Measurements from ENCODE around the gene KLRC2.
"Not testable (repeated sequence)": the region's sequence is repeated elsewhere in the genome, so short reads cannot be mapped to it uniquely, and the experiment has no call there.

Gene KLRC2

DNA sequence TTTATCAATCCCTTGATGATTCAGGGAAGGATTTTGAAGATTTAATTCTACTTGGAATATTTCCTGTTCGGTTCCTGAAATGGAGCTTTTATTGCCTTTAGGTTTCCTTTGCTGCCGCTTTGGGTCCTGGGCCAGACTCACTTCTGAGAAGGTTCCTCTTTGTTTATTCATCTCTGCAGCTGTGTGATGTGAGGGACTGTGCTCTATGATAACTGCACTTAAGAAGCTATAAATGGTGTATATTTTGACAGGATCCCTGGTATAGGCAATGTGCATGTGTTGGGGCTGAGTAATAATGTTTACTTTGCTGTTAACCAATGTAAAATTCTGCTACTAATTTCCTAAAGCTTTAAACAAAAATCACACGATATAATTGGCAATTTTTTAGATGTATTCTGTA is at the start of gene KLRC2:
KLRC2 (minus strand) TSS at position 195 of the 400 bp plus-strand sequence; CDS start at position 171, 24 bp downstream.
- not testable (repeated sequence) for DNase-seq (ENCODE audit: low read depth, low spot score)

DNA sequence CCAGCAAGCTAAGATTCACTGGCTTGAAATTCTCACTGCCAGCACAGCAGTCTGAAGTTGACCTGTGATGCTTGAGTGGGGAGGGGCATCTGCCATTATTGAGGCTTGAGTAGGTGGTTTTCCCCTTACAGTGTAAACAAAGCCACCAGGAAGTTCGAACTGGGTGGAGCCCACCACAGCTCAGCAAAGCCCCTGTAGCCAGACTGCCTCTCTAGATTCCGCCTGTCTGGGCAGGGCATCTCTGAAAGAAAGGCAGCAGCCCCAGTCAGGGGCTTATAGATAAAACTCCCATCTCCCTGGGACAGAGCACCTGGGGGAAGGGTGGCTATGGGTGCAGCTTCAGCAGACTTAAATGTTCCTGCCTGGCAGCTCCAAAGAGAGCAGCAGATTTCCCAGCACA is 46.1 kb upstream of the KLRC2 start:
- not testable (repeated sequence) for DNase-seq (ENCODE audit: low read depth, low spot score)

DNA sequence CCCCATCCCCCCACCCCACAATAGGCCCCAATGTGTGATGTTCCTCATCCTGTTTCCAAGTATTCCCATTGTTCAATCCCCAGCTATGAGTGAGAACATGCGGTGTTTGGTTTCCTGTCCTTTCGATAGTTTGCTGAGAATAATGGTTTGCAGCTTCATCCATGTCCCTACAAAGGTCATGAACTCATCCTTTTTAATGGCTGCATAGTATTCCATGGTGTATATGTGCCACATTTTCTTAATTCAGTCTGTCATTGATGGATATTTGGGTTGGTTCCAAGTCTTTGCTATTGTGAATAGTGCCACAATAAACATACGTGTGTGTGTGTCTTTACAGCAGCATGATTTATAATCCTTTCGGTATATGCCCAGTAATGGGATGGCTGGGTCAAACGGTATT is 37.0 kb upstream of the KLRC2 start:
- DNase-seq (ENCODE audit: low read depth, low spot score): not testable (repeated sequence)

DNA sequence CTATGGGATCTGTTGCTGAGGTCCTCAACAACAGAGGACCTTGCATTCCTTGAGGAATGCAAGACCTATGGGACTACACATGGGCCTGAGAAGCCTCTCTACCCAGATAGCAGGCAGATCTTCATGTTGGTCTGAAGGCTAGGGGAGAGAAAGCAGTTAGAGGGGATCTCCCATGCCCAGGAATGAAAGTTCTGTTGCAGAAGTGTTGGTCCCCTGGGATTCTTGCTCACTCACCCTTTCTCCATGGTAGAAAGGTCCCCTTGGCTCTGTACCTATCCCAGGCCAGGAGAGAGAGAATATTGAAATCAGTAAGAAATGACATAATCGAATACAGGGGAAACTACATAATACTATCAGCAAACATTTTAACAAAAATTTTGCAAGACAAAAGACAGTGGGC is 33.9 kb upstream of the KLRC2 start:
- DNase-seq (ENCODE audit: low read depth, low spot score): no peak

DNA sequence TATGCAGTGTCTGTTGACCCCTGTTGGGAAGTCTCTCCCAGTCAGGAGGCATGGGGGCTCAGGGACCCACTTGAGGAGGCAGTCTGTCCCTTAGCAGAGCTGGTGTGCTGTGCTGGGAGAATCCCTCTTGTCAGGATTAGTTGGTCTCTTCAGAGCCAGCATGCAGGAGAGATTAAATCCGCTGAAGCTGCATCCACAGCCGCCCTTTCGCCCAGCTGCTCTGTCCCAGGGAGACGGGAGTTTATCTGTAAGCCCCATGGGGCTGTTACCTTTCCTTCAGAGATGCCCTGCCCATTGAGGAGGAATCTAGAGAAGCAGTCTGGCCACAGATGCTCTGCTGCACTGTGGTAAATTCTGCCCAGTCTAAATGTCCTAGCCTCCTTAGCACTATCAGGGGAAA is 30.5 kb upstream of the KLRC2 start:
- no peak for DNase-seq (ENCODE audit: low read depth, low spot score)

DNA sequence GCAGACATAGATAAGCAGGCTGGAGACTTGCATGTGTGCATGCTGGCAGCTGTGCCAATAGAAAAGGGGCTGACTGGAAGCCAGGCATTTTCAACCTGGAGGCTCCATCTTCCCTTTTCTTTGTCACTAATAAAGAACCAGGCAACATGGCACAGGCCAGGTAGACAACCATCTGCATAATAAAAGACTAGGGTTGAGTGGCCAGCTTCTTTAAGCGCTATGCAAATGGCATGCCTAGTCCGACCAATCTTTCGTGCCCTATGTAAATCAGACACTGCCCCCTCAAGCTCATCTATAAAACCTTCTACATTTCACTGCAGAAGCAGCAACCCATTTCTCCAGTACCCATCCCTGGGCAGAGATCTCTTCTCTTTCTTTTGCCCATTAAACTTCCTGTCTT is 21.9 kb upstream of the KLRC2 start:
- peak; percentile 75 for DNase-seq (ENCODE audit: low read depth, low spot score)

DNA sequence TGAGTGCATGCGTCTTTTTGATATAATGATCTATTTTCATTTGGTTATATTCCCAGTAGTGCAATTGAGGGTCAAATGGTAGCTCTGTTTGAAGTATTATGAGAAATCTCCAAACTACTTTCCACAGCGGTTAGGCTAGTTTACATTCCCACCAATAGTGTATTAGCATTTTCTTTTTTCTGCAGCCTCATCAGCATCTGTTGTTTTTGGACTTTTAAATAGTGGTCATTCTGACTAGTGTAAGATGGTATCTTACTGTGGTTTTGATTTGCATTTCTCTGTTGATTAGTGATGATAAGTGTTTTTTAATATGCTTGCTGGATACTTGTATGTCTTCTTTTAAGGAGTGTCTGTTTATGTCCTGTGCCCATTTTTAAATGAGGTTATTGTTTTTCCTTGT is 21.0 kb upstream of the KLRC2 start:
- no peak for DNase-seq (ENCODE audit: low read depth, low spot score)

DNA sequence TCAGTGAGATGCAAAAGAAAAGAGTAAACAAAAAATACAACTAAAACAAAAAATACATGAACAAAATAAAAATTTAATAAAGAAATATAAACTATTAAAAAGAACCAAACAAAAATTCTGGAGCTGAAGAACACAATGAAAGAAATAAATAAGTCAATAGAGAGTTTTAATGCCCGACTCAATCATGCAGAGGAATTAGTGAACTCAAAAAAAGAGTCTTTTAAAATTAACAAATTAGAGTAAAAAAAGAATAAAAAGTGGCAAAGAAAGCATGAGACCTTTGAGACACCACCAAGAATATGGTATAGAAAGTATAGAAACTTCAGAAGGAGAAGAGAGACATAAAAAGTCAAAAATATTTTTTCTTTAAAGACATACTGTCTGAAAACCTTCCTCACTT is 20.0 kb upstream of the KLRC2 start:
- DNase-seq (ENCODE audit: low read depth, low spot score): no peak

DNA sequence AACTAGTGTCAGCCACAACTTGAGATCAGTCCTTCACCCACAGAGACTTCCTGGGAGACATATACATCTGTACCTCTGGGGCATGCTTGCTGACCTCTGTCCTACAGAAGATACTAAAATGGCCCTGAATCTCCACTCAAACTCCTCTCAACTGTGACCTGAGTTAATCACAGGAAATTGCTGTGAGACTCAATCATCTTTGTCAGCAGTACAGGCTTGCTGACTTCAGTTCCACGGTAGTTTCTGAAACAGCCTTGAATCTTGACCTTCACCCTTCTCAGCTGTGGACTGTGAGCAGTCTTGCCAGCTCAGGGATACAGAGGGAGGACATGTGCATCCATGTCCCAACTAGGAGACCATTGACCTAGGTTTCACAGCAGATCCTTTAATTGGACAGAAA is 18.7 kb upstream of the KLRC2 start:
- no peak for DNase-seq (ENCODE audit: low read depth, low spot score)

DNA sequence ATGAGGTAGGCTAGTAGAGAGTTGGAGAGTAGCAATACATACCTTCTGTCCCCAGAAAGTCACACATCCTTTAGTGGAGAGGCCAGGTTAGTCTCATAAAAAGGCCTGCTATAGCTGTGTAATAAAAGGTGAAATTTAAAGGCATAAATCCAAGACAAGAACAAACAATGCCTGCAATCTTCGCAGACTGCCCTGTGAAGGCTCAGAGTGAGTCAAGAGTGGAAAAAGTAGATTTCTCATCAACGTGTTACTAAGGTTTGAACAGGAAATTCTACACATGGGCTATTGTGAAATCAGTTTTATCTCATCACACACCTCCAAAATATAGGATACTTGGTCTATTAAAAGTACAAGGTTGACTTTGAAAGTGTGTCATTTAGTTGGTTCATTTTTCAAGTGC is 17.3 kb upstream of the KLRC2 start, which contains the start of gene KLRC1:
KLRC1 (minus strand) TSS at position 222 of the 400 bp plus-strand sequence. CDS start 2,221 bp downstream, outside the sequence.
- no peak for DNase-seq (ENCODE audit: low read depth, low spot score)

DNA sequence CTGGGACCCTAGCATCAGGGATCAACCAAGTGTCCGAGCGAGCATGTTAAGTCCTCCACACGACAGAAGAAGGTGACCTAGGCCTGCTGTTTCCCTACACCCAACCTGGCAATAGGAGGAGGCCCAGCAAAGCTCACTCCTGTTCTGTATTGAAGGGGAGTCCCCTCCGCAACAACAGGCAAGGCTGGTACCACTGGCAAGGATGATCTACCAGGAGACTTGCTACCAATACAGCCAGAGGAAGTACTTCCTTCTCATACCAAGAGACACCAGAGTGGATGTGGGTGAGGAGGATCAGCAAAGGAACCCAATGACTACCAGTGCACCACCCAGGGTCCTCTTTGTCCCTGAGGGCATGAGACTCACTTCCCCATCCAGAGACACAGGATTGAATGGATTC is 12.4 kb upstream of the KLRC2 start:
- DNase-seq (ENCODE audit: low read depth, low spot score): no peak

DNA sequence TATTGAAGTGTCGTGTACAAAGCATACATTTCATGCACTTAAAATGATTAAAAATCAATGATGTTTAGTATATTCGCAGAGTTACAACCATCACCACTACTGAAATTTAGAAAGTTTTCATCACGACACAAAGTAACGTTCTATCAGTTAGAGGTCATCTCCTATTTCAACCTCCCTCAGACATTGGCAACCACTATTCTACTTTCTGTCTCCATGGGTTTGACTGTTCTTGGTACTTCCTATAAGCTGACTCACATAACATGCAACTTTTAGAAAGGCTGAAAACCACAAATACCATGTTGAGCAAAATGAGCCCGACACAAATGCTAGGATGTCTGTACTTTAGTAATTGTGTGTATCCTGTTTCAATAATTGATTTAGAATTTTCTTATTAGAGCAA is 10.2 kb upstream of the KLRC2 start:
- DNase-seq (ENCODE audit: low read depth, low spot score): not testable (repeated sequence)

DNA sequence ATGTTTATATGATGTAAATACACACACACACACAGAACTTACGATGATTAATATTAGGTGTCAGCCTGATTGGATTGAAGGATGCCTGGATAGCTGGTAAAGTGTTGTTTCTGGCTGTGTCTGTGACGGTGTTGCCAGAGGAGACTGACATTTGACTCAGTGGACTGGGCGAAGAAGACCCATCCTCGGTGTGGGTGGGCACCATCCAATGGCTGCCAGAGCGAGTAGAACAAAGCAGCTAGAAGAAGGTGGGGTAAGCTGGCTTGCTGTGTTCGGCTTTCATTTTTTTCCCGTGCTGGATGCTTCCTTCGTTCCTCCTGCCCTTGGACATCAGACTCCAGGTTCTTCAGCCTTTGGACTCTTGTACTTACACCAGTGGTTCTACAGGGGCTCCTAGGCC is 5.3 kb upstream of the KLRC2 start:
- not testable (repeated sequence) for DNase-seq (ENCODE audit: low read depth, low spot score)

DNA sequence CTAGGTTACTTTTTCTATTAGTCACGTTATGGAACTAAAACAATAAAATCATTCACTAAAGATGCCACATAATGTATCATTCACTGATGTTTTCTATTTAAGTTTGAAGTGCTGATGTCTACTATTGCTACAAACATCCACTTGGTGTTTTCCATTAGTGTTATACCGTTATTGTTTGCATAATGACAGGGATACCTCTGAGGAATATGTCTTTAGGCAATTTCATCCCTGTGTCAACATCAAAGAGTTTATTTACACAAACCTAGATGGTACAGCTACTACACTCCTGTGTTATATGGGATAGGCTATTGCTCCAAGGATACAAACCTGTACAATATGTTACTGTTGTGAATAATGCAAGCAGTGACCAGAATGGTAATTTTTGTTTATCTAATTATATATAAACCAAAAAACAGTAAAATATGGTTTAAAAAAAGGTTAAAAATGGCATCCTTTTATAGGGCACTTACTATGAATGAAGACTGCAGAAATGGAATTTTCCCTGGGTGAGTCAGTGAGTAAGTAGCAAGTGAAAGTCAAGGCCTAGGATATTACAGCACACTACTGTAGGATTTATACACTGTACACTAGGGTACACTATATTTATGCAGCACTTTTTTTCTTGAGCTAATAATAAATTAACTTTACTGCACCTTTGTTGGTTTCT is 3.9 kb upstream of the KLRC2 start:
- DNase-seq (ENCODE audit: low read depth, low spot score): not testable (repeated sequence)

DNA sequence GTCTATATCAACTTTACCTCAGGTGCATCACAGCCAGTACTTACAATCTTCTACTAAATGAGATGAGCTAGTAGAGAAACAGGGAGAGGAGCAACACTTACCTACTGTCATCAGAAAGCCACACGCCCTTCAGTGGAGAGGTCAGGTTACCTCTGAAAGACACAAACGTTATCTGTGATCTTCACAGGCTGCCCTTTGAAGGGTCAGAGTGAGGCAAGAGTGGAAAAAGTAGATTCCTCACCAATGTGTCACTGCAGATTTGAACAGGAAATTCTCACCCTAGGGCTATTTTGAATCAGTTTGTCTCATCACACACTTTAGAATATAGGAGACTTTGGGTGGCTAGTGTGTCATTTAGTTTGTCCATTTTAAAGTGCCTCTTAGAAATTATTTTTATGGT is 1.8 kb upstream of the KLRC2 start:
- DNase-seq (ENCODE audit: low read depth, low spot score): not testable (repeated sequence)

DNA sequence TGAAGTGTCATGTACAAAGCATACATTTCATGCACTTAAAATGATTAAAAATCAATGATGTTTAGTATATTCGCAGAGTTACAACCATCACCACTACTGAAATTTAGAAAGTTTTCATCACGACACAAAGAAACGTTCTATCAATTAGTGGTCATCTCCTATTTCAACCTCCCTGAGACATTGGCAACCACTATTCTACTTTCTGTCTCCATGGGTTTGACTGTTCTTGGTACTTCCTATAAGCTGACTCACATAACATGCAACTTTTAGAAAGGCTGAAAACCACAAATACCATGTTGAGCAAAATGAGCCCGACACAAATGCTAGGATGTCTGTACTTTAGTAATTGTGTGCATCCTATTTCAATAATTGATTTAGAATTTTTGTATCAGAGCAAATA is 5.2 kb downstream of the KLRC2 start:
- DNase-seq (ENCODE audit: low read depth, low spot score): not testable (repeated sequence)

DNA sequence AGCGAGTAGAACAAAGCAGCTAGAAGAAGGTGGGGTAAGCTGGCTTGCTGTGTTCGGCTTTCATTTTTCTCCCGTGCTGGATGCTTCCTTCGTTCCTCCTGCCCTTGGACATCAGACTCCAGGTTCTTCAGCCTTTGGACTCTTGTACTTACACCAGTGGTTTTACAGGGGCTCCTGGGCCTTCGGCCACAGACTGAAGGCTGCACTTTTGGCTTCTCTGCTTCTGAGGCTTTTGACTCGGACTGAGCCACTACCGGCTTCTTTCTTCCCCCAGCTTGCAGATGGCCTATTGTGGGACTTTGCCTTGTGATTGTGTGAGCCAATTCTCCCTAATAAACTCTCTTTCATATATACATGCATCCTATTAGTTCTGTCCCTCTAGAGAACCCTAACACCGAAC is 9.9 kb downstream of the KLRC2 start:
- DNase-seq (ENCODE audit: low read depth, low spot score): not testable (repeated sequence)

DNA sequence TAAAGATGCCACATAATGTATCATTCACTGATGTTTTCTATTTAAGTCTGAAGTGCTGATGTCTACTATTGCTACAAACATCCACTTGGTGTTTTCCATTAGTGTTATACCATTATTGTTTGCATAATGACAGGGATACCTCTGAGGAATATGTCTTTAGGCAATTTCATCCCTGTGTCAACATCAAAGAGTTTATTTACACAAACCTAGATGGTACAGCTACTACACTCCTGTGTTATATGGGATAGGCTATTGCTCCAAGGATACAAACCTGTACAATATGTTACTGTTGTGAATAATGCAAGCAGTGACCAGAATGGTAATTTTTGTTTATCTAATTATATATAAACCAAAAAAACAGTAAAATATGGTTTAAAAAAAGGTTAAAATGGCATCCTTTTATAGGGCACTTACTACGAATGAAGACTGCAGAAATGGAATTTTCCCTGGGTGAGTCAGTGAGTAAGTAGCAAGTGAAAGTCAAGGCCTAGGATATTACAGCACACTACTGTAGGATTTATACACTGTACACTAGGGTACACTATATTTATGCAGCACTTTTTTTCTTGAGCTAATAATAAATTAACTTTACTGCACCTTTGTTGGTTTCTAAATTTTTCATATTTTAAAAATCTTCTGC is 11.4 kb downstream of the KLRC2 start:
- DNase-seq (ENCODE audit: low read depth, low spot score): not testable (repeated sequence)

DNA sequence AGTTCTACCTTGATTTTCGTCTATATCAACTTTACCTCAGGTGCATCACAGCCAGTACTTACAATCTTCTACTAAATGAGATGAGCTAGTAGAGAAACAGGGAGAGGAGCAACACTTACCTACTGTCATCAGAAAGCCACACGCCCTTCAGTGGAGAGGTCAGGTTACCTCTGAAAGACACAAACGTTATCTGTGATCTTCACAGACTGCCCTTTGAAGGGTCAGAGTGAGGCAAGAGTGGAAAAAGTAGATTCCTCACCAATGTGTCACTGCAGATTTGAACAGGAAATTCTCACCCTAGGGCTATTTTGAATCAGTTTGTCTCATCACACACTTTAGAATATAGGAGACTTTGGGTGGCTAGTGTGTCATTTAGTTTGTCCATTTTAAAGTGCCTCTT is 13.7 kb downstream of the KLRC2 start:
- not testable (repeated sequence) for DNase-seq (ENCODE audit: low read depth, low spot score)

DNA sequence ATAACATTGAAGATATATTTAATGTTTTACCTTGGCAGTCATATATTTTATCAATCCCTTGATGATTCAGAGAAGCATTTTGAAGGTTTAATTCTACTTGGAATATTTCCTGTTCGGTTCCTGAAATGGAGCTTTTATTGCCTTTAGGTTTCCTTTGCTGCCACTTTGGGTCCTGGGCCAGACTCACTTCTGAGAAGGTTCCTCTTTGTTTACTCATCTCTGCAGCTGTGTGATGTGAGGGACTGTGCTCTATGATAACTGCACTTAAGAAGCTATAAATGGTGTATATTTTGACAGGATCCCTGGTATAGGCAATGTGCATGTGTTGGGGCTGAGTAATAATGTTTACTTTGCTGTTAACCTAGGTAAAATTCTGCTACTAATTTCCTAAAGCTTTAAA is 15.5 kb downstream of the KLRC2 start, which contains the start of gene KLRC3:
KLRC3 (minus strand) TSS at position 262 of the 400 bp plus-strand sequence; CDS start at position 217, 45 bp downstream.
- DNase-seq (ENCODE audit: low read depth, low spot score): not testable (repeated sequence)

DNA sequence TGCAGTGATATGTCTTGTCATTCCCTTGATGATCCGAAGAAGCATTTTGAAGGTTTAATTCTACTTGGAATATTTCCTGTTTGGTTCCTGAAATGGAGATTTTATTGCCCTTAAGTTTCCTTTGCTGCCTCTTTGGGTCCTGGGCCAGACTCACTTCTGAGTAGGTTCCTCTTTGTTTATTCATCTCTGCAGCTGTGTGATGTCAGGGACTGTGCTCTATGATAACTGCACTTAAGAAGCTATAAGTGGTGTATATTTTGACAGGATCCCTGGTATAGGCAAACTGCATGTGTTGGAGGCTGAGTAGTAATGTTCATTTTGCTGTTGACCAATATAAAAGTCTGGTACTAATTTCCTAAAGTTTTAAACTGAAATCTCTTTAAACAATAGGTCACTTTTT is 26.4 kb downstream of the KLRC2 start, which contains the start of gene KLRC4:
KLRC4 (minus strand) TSS at position 366 of the 400 bp plus-strand sequence; CDS start at position 184, 182 bp downstream.
- no peak for DNase-seq (ENCODE audit: low read depth, low spot score)

DNA sequence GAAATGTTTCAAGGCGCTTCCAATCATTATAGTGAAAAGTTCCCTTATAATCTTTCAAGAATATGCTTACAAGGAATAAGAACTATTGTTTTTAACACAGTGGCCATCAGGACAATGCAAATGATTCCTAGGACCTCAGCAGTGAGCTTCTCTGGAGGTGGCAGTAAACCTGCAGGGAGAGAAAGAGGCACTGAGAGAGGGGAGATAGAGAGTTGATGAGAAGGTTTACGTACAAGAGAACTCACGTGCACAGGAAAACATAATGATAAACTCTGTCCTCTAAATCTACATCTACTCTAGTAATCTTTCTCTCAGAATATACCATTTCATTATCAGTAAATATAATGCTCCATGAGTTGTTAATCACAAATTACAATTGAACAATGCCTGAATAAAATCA is 27.0 kb downstream of the KLRC2 start:
- DNase-seq (ENCODE audit: low read depth, low spot score): no peak

DNA sequence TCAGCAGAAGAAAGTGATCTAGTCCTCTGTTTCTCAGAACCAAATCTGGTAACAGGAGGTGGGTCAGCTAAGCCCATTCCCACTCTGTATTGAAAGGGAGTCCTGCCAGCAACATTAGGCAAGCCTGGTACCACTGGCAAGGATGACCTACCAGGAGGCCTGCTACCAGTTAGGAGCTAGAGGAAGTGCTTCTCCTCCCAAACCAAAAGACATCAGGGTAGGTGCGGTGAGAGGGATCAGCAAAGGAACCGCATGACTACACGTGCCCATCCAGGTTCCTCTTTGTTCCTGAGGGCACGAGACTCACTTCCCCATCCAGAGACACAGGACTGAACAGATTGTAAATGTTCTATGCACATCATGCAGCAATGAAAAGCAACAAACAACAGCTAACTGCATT is 29.1 kb downstream of the KLRC2 start:
- DNase-seq (ENCODE audit: low read depth, low spot score): no peak
